ENCODE measurements around the gene DAG1.

Gene DAG1

GRCh38 chr3:49461443-49462171 is 8.5 kb upstream of the DAG1 start:
- no peak for DNase-seq (ENCODE audit: extremely low read depth, low read depth)

GRCh38 chr3:49462222-49462621 is 7.8 kb upstream of the DAG1 start:
- no peak for TF ChIP-seq CTCF (IDR thresholded peaks at IDR 0.05; ENCODE audit: low read depth, low read length)
- DNase-seq (ENCODE audit: extremely low read depth, low read depth): no peak

More at GRCh38 chr3:49461443-49462171, 8.5 kb upstream of the DAG1 start:
- no peak for TF ChIP-seq CTCF (IDR thresholded peaks at IDR 0.05; ENCODE audit: low read depth, low read length)

GRCh38 chr3:49465270-49466034 is 4.6 kb upstream of the DAG1 start:
- no peak for TF ChIP-seq CTCF (IDR thresholded peaks at IDR 0.05; ENCODE audit: low read depth, low read length)
- DNase-seq (ENCODE audit: extremely low read depth, low read depth): no peak

- no peak for DNase-seq (ENCODE audit: extremely low read depth, low read depth)
These were observed 4.0 kb upstream of the DAG1 start for GRCh38 chr3:49466085-49466484.

GRCh38 chr3:49469037-49469935 is 781 bp upstream of the DAG1 start:
- peak; percentile 57 for DNase-seq (ENCODE audit: extremely low read depth, low read depth)
- no peak for TF ChIP-seq CTCF (IDR thresholded peaks at IDR 0.05; ENCODE audit: low read depth, low read length)

More at GRCh38 chr3:49466085-49466484, 4.0 kb upstream of the DAG1 start:
- TF ChIP-seq CTCF (IDR thresholded peaks at IDR 0.05; ENCODE audit: low read depth, low read length): no peak

- DNase-seq (ENCODE audit: extremely low read depth, low read depth): no peak
- TF ChIP-seq CTCF (IDR thresholded peaks at IDR 0.05; ENCODE audit: low read depth, low read length): no peak
These were observed 800 bp downstream of the DAG1 start for GRCh38 chr3:49470714-49471420.

Data from AG09319 (cell line).